Gastroesophageal sphincter (tissue), 3 donors: ENCODE results near the gene TCF4.

Source experiments
- CTCF ChIP-seq, 4 experiments: fragments of 200-600 bp in 2 of 4; fragments of 450-650 bp in 2 of 4; sonication (generic) in 1 of 4; IDR thresholded peaks; one replicate each; pipeline ENCODE4 v1.5.1; 2017 to 2019; ENCODE audit warnings: antibody characterized with exemption in 4 of 4, mild to moderate bottlenecking in 2 of 4, moderate library complexity in 2 of 4
- POLR2A ChIP-seq, 2 donors: fragments of 450-650 bp; IDR thresholded peaks; one replicate each; pipeline ENCODE4 v1.6.1; 2017; ENCODE audit warnings: antibody characterized with exemption in 2 of 2, mild to moderate bottlenecking in 2 of 2, moderate library complexity in 1 of 2

- no peak for TF ChIP-seq CTCF (IDR thresholded peaks at IDR 0.05)
- no peak for TF ChIP-seq POLR2A (IDR thresholded peaks at IDR 0.05)
These were observed 428 bp downstream of the TCF4 start for GRCh38 chr18:55587418-55588110.
